ENCODE data around the gene ARID2. TPM values are rescaled to one million over a fixed set of nuclear protein-coding genes. Genes with fewer than 3 reads are reported as not detected.

The ARID2 gene
- total RNA-seq, 1 experiment from 2014 or later = 15.4 TPM

GRCh38 chr12:45918818-45919217, 189.3 kb downstream of the ARID2 start:
- Histone ChIP-seq H3K4me3 (ENCODE audit: low read length) (no peak overlapping the region), H4K20me1 (ENCODE audit: low read length) (no peaks in the 10 kb centered on the region), H3K9me3 (ENCODE audit: low read length) (no peaks in the 10 kb centered on the region), H3K27ac (ENCODE audit: low read length) (no peak overlapping the region), H3K9ac (ENCODE audit: low read length) (no peak overlapping the region), H3K4me2 (ENCODE audit: low read length) (no peak overlapping the region), H3K36me3 (ENCODE audit: low read depth, low read length) (peaks cover 19% of the 10 kb centered on the region), H2AFZ (ENCODE audit: low read length) (no peak overlapping the region), H3K27me3 (ENCODE audit: low read length) (no peaks in the 10 kb centered on the region), H3K4me1 (ENCODE audit: insufficient read depth, low read length) (no peaks in the 10 kb centered on the region), H3K79me2 (ENCODE audit: low read length) (no peaks in the 10 kb centered on the region), H3K9me2 (replicated peaks; ENCODE audit: low read length) (no peaks in the 10 kb centered on the region), H3F3A (ENCODE audit: low read length, unreplicated experiment) (no peaks in the 10 kb centered on the region)
- ATAC-seq = no peak
- POLR2A ChIA-PET (ENCODE audit: unreplicated experiment) = no interaction called here
- CTCF ChIA-PET = no interaction called here
- DNase-seq = no peak
- no TSS peak for BruUV-seq (replicated peaks)
- intact Hi-C loops (cut with micrococcal nuclease) = no loop called here
- TF ChIP-seq CTCF (conservative IDR thresholded peaks at IDR 0.05; ENCODE audit: low read depth, low read length) (no peak), EZH2 (IDR thresholded peaks at IDR 0.05; ENCODE audit: low read length, unreplicated experiment) (no peak), EZH2phosphoT487 (IDR thresholded peaks at IDR 0.05; ENCODE audit: borderline replicate concordance, low read length) (no peak)

GRCh38 chr12:45928309-45928708, 198.8 kb downstream of the ARID2 start:
- Histone ChIP-seq H3K9me2 (replicated peaks; ENCODE audit: low read length) (no peaks in the 10 kb centered on the region), H4K20me1 (ENCODE audit: low read length) (no peaks in the 10 kb centered on the region), H3K27ac (ENCODE audit: low read length) (peak overlapping the region; percentile 33), H2AFZ (ENCODE audit: low read length) (no peak overlapping the region), H3K4me3 (ENCODE audit: low read length) (no peak overlapping the region), H3K4me2 (ENCODE audit: low read length) (peak overlapping the region; percentile 43), H3F3A (ENCODE audit: low read length, unreplicated experiment) (peaks cover 7% of the 10 kb centered on the region), H3K79me2 (ENCODE audit: low read length) (no peaks in the 10 kb centered on the region), H3K9me3 (ENCODE audit: low read length) (no peaks in the 10 kb centered on the region), H3K36me3 (ENCODE audit: low read depth, low read length) (peaks cover 61% of the 10 kb centered on the region), H3K9ac (ENCODE audit: low read length) (no peak overlapping the region), H3K27me3 (ENCODE audit: low read length) (no peaks in the 10 kb centered on the region), H3K4me1 (ENCODE audit: insufficient read depth, low read length) (peaks cover 13% of the 10 kb centered on the region)
- TF ChIP-seq CTCF (conservative IDR thresholded peaks at IDR 0.05; ENCODE audit: low read depth, low read length) (no peak), EZH2 (IDR thresholded peaks at IDR 0.05; ENCODE audit: low read length, unreplicated experiment) (no peak), EZH2phosphoT487 (IDR thresholded peaks at IDR 0.05; ENCODE audit: borderline replicate concordance, low read length) (no peak)
- no TSS peak for BruUV-seq (replicated peaks)
- ChIA-PET CTCF (no interaction called here), POLR2A (ENCODE audit: unreplicated experiment) (no interaction called here)
- peak; percentile 32 for DNase-seq
- peak; percentile 77 for ATAC-seq
- intact Hi-C loops (cut with micrococcal nuclease) = no loop called here

GRCh38 chr12:45930369-45930768, 200.9 kb downstream of the ARID2 start:
- Histone ChIP-seq H3K27ac (ENCODE audit: low read length) (no peak overlapping the region), H3K27me3 (ENCODE audit: low read length) (no peaks in the 10 kb centered on the region), H2AFZ (ENCODE audit: low read length) (no peak overlapping the region), H3K79me2 (ENCODE audit: low read length) (no peaks in the 10 kb centered on the region), H3K4me1 (ENCODE audit: insufficient read depth, low read length) (peaks cover 13% of the 10 kb centered on the region), H3F3A (ENCODE audit: low read length, unreplicated experiment) (peaks cover 7% of the 10 kb centered on the region), H3K9me2 (replicated peaks; ENCODE audit: low read length) (no peaks in the 10 kb centered on the region), H3K4me3 (ENCODE audit: low read length) (no peak overlapping the region), H3K36me3 (ENCODE audit: low read depth, low read length) (peaks cover 56% of the 10 kb centered on the region), H4K20me1 (ENCODE audit: low read length) (no peaks in the 10 kb centered on the region), H3K4me2 (ENCODE audit: low read length) (no peak overlapping the region), H3K9me3 (ENCODE audit: low read length) (no peaks in the 10 kb centered on the region), H3K9ac (ENCODE audit: low read length) (no peak overlapping the region)
- TF ChIP-seq EZH2phosphoT487 (IDR thresholded peaks at IDR 0.05; ENCODE audit: borderline replicate concordance, low read length) (no peak), CTCF (conservative IDR thresholded peaks at IDR 0.05; ENCODE audit: low read depth, low read length) (no peak), EZH2 (IDR thresholded peaks at IDR 0.05; ENCODE audit: low read length, unreplicated experiment) (no peak)
- ChIA-PET POLR2A (ENCODE audit: unreplicated experiment) (no interaction called here), CTCF (no interaction called here)
- no peak for DNase-seq
- intact Hi-C loops (cut with micrococcal nuclease) = no loop called here
- ATAC-seq = no peak
- BruUV-seq (replicated peaks) = no TSS peak

Measured in PC-3 (cell line).